GM12875 (cell line): ENCODE results near the gene ANKFN1.

ENCODE experiments used
- H3K4me3 ChIP-seq: one replicate; pipeline ENCODE4 v1.5.1; 2011; ENCODE audit warnings: low read depth, low read length, control low read depth
- TF ChIP-seq, protein P1 (sequence below): IDR thresholded peaks from 2 replicates; pipeline ENCODE4 v1.5.1; 2011; ENCODE audit warnings: low read depth, mild to moderate bottlenecking, control low read depth, inconsistent platforms, low read length, moderate library complexity, borderline replicate concordance; ENCODE audit not compliant: insufficient read depth

The ANKFN1 gene

DNA sequence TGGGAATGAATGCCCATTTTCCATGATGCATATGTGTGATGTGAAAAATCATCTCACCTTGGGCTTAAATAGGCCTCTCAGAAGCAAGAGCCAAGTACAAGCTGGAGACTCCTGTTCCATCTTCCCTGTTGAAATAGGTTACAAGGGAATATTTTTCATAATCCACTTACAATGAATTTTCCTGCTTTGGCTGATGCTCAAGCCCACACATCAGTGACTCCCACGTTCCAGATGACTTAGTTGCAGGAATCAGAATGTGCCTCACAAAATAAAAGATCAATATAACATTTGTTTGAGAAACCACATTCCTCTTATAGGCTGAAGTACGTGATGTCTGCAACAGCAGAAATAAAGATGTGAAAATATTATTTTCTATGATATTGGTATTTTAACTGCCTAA is 24.1 kb downstream of the ANKFN1 start:
- TF ChIP-seq, protein P1, sequence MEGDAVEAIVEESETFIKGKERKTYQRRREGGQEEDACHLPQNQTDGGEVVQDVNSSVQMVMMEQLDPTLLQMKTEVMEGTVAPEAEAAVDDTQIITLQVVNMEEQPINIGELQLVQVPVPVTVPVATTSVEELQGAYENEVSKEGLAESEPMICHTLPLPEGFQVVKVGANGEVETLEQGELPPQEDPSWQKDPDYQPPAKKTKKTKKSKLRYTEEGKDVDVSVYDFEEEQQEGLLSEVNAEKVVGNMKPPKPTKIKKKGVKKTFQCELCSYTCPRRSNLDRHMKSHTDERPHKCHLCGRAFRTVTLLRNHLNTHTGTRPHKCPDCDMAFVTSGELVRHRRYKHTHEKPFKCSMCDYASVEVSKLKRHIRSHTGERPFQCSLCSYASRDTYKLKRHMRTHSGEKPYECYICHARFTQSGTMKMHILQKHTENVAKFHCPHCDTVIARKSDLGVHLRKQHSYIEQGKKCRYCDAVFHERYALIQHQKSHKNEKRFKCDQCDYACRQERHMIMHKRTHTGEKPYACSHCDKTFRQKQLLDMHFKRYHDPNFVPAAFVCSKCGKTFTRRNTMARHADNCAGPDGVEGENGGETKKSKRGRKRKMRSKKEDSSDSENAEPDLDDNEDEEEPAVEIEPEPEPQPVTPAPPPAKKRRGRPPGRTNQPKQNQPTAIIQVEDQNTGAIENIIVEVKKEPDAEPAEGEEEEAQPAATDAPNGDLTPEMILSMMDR: no peak
- no peak overlapping the region for H3K4me3 ChIP-seq

DNA sequence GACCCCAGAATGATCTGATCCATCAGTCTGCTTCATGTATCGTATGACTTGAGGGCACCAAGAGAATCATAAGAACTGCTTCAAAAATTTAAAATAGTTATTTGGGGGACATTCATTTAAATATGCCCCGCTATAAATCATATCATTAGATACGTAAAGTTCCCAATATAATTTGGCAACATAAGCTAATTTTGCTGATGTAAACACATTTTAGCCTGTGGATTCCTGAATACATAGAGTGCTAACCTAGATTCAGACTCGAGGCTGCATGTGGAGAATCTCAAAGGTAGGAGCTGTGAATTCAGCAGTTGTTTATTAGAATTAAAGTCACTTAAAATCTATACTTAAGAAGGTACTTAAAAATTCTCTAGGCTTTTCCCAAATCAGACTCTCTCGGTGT is 24.9 kb downstream of the ANKFN1 start:
- TF ChIP-seq, protein P1: no peak
- H3K4me3 ChIP-seq: no peak overlapping the region

DNA sequence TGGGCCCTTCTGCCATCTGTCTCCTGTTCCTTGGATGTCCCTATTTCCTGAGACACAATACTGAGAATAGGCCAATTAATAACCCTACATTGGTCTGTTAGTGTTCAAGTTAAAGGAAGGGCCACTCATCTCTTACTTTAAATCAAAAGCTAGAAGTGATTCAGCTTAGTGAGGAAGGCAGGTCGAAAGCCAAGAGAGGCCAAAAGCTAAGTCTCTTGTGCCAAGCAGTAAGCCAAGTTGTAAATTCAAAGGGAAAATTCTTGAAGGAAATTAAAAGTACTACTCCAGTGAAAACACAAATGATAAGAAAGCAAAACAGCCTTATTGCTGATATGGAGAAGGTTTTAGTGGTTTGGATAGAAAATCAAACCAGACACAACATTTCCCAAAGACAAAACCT is 28.8 kb downstream of the ANKFN1 start:
- no peak overlapping the region for H3K4me3 ChIP-seq
- TF ChIP-seq, protein P1: no peak

DNA sequence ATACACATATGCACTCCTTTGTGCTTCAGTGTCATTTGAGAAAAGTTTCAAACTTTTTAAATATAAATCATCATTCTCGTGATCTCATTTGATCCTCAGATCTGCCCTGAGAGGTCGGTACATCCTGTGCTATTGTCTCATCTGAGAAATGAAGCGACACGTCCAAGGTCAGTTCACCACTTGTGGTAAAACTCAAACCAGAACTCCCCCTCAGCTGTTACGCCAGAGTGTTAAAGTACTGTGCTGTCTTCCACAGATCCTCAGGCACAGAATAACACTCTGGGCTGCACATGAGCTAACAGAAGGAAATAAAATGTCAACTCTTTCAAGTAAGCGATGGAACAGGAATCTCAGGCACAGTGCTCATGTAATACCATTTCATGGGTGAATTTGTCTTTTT is 31.4 kb downstream of the ANKFN1 start:
- TF ChIP-seq, protein P1: no peak
- no peak overlapping the region for H3K4me3 ChIP-seq

DNA sequence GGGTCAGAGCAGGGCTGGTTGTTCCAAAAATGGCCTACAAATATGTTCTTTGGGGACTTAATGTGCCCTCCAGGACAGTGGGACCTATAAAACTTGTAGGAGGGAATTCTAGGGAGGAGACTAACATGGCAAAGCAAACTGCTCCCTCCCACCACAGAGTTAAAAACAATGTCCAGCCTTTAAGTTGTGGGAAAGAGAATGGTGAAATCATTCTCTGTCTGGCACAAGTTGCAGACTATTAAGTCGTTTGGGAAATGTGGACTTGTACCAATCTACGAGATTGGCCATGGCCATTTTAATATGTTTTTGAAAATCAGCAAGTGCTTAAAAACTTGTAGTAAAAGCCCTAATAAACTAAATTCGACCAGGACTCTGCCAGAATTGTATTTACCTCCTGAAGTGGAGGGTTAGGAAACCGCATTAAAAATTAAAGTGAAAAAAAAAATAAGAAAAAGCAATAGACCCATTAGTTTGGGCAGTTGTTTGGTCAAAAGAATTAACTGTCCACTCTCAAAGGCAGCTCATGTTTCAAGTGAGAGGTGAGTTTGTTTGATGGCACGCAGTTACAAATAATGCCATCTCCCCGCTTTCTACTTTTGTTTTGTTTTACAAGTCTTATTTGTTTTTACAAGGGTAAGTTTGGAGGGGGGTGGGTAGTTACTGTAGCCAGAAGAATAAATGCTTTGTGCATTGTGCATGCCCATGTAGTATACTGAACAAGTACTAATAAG is 32.4 kb downstream of the ANKFN1 start:
- TF ChIP-seq, protein P1: no peak
- H3K4me3 ChIP-seq: no peak overlapping the region

DNA sequence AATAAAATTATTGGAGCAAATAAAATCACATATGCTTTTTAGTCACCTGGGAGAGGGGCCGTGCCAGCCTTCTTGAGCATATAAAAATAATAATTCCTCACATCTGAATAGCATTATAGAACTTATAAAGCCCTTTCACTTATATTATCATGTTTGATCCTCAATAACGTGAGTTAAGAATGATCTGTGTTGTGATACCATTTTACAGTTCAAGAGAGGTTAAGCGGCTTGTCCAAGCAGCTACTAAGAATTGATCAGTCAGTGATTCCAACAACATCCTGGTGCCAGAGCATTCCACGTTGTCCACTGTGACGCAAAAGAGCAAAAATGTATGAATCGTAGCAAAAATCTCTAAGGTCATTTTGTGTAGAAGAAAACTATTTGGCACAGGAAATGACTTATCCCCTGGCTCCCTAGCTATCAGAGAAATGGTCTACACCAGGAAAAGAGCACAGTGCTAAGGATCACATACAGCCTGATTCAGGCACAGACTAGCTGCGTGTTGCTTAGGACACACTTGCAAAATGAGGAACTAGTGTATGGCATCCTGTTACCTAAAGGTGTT is 33.0 kb downstream of the ANKFN1 start:
- H3K4me3 ChIP-seq: no peak overlapping the region
- TF ChIP-seq, protein P1: no peak

DNA sequence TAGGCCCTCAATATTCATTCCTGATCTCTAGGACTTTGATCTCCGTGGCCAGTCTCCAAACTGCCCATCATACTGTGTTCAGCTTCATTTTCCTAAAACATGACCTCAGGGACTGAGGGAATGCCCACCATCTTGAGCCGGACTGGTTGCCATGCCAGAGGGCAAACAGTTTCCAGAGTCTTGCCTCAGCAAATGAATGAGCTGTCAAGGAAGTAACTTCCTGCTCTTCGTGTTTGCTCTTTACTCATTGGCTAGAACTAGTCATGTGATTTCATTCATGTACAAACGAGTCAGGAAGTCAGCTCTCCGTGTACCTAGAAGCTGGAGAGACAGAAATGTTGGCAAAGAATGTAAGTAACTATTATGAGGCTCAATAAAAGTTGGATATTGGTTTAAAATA is 50.2 kb downstream of the ANKFN1 start:
- TF ChIP-seq, protein P1: no peak
- no peak overlapping the region for H3K4me3 ChIP-seq
